Umbilical cord (tissue), 2 donors: ENCODE data around the gene MOXD1. TPM values are rescaled to one million over a fixed set of nuclear protein-coding genes. Genes with fewer than 3 reads are reported as not detected.
"Not testable (repeated sequence)": the region's sequence is repeated elsewhere in the genome, so short reads cannot be mapped to it uniquely, and the experiment has no call there.

Experiments used
- DNase-seq: peaks from one replicate; pipeline ENCODE4 v3.0.0-alpha.2; 2015; ENCODE audit warnings: low spot score
- total RNA-seq: library from RNA; depleted of rRNA; stranded (reverse); fragments of >200 nt; gene quantifications from one replicate; pipeline ENCODE4 v1.2.3, GENCODE V29; 2014; ENCODE audit warnings: low replicate concordance; ENCODE audit not compliant: insufficient read depth

Gene MOXD1
- total RNA-seq, 1 donor from 2014 or later: 3.4 TPM

DNA sequence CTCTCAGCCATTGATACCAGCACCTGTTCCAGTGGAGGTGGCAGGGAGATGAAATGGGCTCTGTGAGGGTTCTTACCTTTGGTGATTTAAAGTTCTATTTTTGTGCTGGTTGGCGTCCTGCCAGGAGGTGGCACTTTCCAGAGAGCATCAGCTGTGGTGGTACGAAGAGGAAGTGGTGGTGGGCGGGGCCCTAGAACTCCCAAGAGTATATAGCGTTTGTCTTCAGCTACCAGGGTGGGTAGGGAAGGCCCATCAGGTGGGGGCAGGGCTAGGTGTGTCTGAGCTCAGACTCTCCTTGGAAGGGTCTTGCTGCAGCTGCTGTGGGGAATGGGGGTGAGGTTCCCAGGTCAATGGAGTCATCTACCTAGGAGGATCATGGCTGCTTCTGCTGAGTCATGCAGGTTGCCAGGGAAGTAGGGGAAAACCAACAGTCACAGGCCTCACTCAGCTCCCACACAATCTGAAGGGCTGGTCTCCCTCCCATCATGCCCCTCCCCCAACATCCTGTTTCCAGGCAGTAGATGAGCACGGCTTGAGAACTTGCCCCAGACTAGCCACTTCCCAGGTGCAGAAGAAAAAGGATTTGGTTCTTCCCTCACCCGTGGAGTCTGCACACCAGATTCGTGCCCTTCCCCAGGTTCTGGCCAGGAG, 46.6 kb downstream of the MOXD1 start:
- no peak for DNase-seq

- not testable (repeated sequence) for DNase-seq
Observed at GRCh38 chr6:132351986-132352385, 49.3 kb downstream of the MOXD1 start.

- DNase-seq: no peak
Observed at GRCh38 chr6:132348231-132348630, 53.0 kb downstream of the MOXD1 start.

- no peak for DNase-seq
Observed at GRCh38 chr6:132344811-132345210, 56.5 kb downstream of the MOXD1 start.

DNA sequence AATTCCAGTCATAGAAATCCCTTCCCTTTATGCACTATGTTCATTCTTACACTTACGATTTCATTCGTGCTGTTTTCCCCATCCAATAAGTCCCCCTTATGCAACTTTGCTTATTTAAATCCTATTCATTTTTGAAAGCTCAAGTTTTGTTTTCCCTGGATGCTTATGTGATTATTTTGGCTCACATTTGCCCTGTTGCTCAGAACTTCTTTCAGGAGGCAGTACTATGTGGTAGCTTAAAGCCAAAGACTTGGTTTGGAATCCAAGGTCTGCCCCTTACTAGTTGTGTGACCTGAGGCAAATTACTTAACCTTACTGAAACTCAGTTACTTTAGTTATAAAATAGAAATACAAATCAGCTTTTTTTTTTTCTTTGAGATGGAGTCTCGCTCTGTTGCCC, 59.6 kb downstream of the MOXD1 start:
- DNase-seq: no peak

- DNase-seq: no peak
Observed at GRCh38 chr6:132334521-132334885, 66.8 kb downstream of the MOXD1 start.

DNA sequence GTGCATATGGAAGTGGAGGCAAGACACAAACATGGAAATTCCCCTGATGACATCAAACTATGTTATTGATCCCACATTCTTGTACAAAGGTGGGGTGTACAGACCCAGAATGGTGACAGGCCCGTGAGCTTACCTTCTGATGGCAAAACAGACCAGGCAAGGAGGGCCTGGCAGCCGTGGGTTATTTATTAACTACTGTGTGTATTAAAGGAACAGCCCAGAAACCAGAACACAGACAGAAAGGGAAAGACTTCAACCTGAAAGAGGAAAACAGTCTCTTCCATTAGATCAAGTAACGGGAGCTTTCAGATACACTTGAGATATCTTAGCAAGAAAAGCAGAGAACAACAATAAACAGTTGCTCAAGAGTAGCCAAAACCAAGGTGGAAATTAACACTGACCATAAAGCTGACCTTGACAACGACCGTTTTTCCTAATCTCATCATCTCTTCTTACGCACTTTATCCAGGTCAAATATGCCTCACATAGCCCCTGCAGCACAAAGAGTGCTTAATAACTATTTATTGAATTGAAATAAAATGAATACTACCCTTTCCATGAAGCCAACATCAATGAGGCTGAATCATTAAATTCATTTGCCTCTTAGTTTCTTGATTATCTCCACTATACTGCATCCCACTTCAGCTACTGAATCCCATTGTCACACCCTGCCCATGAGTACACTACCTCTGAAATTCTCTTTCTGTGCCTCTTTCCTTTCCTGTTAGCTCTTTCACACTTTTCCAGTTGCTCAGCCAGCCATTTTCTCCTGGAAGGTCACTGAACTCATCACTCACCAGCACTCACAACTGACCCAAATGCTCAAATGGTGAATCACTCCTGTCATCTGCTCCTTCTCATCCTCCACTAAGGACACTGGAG, 67.4 kb downstream of the MOXD1 start:
- DNase-seq: peak; percentile 80

DNA sequence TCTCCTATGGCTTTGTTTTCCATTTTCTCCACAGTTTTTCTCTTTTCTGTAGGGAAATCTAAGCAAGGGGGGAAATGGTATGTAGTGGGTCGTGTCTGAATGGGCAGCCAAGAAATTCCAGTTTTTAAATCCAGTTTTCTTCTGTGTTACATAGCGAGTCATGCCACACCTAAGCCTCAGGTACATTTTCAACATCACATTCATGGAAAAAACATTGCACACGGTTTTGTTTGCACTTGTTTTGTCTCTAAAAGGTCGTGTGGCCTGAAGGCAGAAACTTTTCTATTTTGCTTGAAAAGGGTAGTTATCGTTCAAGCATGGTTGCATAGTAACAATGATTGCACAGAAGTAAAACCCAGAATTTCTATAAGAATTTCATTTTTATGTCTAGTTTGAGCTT, 70.5 kb downstream of the MOXD1 start:
- DNase-seq: peak; percentile 44

DNA sequence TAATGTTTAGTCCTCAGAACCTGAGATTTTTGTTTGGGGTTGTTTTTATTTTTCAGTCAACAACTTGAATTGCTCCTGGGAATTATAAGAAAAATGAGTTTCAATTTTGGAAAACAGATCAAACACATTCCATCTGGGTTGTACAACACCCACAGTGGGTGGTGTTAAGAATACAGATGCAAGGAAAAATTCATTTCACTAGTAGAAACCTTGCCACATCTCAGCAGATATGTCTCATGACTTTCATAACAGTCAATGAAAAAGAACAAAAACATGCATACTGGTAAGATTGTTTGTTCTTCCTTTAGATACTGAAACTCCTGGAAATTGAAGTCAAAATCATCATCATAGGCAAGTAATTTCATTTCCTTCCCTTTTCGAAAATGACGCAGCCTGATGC, 78.9 kb downstream of the MOXD1 start:
- no peak for DNase-seq

DNA sequence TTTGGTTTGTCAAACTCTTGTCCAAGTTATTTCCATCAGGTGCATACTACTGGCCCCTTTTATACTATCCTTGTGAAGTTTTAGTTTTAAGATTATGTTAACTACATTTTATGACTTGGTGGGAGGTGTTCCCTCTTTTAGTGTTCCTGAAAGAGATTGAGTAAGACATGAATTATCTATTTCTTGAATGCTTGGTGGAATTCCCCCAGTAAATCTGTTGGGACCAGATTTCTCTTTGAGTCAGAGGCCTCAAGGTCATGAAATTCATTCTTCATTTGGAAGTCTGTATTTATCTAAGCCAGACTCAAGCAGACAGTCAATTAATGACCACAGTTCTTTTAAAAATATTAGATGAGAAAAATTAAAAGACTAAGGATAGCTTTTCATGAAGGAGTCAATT, 81.3 kb downstream of the MOXD1 start:
- no peak for DNase-seq

DNA sequence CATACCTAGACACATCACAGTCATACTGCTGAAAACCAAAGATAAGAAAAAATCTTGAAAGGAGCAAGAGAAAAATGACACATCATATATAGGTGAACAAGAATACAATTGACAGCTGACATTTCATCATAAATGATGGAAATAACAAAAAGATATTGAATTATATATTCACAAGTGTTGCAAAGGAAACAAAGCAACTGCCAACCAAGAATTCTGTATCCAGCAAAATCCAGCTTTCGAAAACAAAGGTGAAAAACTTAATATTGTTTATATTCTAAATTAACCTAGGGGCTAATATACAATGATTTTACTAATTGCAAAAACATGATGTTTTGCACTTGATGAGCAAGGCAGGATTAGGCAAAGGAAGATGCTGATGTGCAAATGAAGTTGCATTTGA, 84.3 kb downstream of the MOXD1 start:
- no peak for DNase-seq

- DNase-seq: no peak
Observed at GRCh38 chr6:132314432-132314831, 86.8 kb downstream of the MOXD1 start.

- no peak for DNase-seq
Observed at GRCh38 chr6:132310921-132311320, 90.4 kb downstream of the MOXD1 start.

GRCh38 chr6:132310151-132310550, 91.1 kb downstream of the MOXD1 start:
- DNase-seq: not testable (repeated sequence)

DNA sequence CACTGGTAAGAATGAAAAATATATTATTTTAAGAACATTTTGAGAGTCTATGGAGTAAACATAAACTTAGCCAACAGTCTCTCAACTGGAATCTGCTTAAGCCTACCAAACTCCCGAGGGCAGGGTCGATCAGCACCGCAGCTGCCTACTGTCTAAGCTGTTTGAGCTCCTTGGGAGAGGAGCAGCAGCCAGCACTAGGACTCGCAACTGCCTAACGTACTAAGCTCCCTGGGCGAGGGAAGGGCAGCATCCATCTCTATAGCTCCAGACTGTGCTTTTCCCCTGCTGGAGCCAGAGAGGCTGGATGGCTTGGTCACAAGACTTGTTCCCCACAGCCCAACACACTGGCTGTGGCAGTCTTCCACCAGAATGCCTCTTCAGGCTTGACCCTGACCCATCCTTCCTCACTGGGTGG, 96.4 kb downstream of the MOXD1 start:
- DNase-seq: peak; percentile 8

GRCh38 chr6:132300323-132300949, 100.8 kb downstream of the MOXD1 start:
- peak; percentile 58 for DNase-seq

DNA sequence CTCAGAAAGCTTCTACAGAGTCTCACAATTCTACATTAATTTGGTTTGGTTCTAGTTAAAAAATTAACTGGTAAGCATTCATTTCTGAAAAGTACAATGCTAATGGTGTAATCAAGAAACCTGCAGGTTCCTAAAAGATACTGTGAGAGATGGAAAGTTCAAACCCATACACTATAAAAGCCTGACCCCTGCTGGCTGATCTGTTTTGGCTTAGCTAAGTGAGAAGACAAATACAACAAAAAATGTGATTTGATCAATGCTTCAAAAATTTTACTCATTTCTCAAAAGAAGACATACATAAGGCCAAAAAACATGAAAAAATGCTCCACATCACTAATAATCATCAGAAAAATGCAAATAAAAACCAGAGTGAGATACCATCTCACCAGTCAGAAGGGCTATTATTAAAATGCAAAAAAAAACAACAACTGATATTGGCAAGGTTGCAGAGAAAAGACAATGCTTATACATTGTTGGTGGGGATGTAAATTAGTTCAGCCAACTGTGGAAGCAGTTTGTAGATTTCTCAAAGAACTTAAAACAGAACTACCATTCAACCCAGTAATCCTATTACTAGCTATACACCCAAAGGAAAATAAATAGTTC, 102.8 kb downstream of the MOXD1 start:
- DNase-seq: peak; percentile 58

GRCh38 chr6:132289756-132290155, 111.5 kb downstream of the MOXD1 start:
- no peak for DNase-seq

GRCh38 chr6:132287101-132287500, 114.2 kb downstream of the MOXD1 start:
- DNase-seq: no peak

DNA sequence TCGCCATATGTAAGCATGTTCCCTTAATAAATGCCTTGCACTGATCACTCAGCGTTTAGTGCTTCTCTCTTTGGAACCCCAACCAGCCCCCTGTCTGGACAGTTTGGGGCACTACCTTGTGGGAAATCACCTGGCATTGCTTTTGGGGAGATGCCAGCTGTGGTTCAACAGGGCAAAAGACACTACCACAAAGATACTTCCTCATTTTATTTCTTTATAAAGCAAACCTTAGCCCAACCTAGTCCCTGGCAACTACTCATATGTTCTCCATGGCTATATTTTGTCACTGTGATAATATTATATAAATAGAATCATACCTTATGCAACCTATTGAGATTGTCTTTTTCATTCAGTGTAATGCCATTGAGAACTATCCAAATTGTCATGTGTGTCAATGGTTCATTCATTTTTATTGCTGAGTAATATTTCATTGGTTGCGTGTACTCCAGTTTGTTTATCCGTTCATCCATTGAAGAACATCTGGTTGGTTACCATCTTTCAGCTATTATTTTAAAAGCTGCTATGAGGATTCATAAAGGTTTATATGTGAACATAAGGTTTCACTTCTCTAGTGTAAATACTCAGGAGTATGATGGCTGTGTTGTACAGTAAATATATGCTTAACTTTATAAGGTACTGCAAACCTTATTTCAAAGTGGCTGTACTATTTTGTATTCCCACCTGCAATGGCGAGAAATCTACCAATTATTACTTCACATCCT, 114.8 kb downstream of the MOXD1 start:
- no peak for DNase-seq

- DNase-seq: no peak
Observed at GRCh38 chr6:132285004-132285780, 116.1 kb downstream of the MOXD1 start.
